ENCODE results near the gene GRK3.

GRCh38 chr22:25650833-25651232 is 86.4 kb downstream of the GRK3 start:
- TF ChIP-seq CTCF (conservative IDR thresholded peaks at IDR 0.05): no peak
- TF ChIP-seq EZH2 (IDR thresholded peaks at IDR 0.05; ENCODE audit: low read depth): no peak
